ENCODE results near the gene TGFA.

TGFA gene

DNA sequence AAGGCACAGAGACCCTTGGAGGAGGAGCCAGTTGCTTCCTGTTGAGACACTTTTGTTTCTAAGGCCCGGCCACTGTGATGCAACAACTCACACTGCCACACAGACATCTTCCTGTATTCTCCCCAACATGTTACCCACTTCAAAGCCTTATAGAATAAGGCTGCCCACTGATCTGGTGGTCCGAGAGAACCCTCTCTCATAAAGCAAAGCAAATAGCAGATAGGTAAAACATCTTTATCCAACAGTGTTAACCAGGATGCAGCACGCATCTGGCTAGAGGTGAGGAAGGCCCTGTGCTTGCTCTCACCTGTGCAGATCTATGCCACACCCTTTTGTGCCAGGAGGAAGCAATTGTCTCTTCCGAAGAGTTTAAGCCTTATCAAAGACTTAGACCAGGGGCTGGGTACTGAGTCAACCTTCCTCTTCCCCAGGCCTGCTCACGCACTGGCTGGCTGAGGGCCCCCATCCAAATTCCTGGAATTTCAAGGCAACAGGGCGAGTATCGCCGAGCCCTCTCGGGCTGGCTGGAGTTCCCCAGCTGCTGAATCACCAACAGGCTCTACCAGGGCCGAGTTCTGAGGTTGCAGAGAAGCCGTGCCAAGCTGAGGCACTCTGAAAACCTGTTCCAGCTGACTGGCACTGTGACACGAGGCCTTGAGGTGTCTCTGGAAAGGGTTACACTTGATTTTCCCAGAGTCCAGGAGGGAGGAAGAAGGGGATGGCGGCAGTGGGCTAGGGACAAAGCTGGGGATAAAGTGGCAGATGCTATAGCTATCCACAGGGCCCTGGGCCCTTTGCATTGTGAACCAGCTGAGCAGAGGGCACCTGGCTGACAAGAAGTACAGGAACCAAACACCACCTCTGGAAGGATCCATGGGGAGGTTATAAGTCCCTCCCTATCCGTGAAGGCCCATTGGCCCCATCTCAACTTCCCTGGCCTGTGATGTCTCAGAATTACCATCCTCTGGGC is 29.3 kb downstream of the TGFA start:
- H3K27ac ChIP-seq = no peak overlapping the region
- TF ChIP-seq ZFX (IDR thresholded peaks at IDR 0.05; ENCODE audit: borderline replicate concordance) = no peak
- TF ChIP-seq, protein P1, sequence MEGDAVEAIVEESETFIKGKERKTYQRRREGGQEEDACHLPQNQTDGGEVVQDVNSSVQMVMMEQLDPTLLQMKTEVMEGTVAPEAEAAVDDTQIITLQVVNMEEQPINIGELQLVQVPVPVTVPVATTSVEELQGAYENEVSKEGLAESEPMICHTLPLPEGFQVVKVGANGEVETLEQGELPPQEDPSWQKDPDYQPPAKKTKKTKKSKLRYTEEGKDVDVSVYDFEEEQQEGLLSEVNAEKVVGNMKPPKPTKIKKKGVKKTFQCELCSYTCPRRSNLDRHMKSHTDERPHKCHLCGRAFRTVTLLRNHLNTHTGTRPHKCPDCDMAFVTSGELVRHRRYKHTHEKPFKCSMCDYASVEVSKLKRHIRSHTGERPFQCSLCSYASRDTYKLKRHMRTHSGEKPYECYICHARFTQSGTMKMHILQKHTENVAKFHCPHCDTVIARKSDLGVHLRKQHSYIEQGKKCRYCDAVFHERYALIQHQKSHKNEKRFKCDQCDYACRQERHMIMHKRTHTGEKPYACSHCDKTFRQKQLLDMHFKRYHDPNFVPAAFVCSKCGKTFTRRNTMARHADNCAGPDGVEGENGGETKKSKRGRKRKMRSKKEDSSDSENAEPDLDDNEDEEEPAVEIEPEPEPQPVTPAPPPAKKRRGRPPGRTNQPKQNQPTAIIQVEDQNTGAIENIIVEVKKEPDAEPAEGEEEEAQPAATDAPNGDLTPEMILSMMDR (IDR thresholded peaks at IDR 0.05) = no peak

DNA sequence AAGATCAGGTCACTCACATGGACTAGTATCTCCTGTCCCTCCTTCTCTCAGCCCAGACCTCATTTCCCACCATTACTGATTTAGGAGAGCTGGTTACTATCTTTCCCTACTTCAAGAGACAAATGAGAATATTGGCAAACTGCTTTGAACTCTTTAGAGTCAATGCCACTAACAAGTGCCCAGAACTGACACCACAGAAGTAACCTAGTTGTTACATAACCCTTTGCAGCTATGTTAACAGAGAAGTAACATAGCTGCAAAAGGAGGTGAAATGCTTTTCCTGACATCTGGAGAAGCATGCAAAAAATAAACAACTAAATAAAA is 30.0 kb downstream of the TGFA start:
- TF ChIP-seq ZFX (IDR thresholded peaks at IDR 0.05; ENCODE audit: borderline replicate concordance) = no peak
- TF ChIP-seq, protein P1 (IDR thresholded peaks at IDR 0.05) = no peak
- H3K27ac ChIP-seq = no peak overlapping the region

DNA sequence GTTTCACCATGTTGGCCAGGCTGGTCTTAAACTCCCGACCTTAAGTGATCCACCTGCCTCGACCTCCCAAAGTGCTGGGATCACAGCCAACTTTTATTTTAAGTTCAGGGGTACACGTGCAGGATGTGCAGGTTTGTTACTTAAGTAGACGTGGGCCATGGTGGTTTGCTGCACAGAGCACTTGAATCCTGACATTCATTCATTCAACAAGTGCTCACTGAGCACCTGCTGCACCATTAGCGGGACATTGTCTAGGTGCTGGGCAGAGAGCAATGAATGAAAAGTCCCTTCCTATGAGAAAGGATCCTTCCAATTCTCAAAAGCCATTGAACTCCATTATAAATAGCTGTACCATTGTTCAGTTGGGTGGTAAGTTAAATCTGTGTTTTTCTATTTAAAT is 31.0 kb downstream of the TGFA start:
- TF ChIP-seq ZFX (IDR thresholded peaks at IDR 0.05; ENCODE audit: borderline replicate concordance) = no peak
- TF ChIP-seq, protein P1 (IDR thresholded peaks at IDR 0.05) = no peak
- no peak overlapping the region for H3K27ac ChIP-seq

DNA sequence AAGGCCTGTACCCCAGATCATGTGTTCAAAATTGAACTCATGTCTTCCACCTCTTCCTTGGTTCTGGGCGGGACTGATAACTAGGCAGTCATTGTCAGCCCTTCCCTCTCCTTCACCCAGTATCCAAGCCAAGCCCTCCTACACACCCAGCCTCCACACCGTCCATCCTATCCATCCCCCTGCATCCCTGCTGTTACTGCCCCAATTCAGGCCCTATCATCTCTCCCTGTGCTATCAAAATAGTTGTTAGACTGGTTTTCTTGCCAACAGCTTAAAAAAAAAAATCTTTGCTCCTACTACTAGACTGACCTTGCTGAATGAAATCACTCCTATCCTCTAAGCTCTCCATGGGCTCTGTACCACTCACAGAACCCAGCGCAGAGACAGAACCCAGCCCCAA is 32.8 kb downstream of the TGFA start:
- H3K27ac ChIP-seq = no peak overlapping the region
- TF ChIP-seq, protein P1 (IDR thresholded peaks at IDR 0.05) = no peak
- TF ChIP-seq ZFX (IDR thresholded peaks at IDR 0.05; ENCODE audit: borderline replicate concordance) = no peak

DNA sequence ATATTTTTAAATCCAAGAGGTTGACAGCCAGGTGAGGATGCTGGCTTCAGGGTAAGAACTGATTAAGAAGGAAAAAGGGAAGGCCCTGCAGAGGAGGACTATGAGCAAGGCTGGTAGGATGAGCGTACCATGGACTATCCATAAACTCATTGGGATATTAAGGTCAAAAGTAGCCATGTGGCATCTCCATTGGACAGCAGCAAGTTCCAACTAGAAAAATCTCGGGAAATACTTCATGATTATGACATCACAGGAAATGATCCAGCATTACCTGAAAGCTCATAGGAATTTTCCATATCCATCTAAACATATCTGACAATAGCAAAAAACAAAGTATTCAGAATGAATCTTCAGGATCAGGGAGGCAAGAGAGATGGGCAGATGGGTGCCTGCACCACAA is 34.2 kb downstream of the TGFA start:
- TF ChIP-seq ZFX (IDR thresholded peaks at IDR 0.05; ENCODE audit: borderline replicate concordance) = no peak
- TF ChIP-seq, protein P1 (IDR thresholded peaks at IDR 0.05) = no peak
- H3K27ac ChIP-seq = no peak overlapping the region

DNA sequence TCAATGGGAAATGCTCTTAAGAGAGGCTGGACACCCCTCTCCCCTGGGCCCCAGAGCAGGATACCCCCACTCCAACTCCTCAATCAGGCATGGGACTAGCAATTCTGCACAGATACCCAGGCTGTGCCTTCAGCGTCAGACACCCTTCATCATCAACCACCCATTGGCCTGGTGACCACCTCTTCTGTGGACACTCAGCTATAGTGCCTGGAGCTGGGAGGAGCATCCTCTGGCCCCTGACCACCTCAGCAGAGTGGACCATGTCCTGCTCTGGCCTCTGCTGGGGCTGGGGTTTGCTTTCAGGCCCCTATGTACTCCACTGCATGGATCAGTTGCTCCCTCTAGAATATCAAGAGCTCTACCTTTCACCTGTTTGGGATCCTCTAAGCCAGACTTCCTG is 35.1 kb downstream of the TGFA start:
- TF ChIP-seq ZFX (IDR thresholded peaks at IDR 0.05; ENCODE audit: borderline replicate concordance) = no peak
- TF ChIP-seq, protein P1 (IDR thresholded peaks at IDR 0.05) = no peak
- no peak overlapping the region for H3K27ac ChIP-seq

DNA sequence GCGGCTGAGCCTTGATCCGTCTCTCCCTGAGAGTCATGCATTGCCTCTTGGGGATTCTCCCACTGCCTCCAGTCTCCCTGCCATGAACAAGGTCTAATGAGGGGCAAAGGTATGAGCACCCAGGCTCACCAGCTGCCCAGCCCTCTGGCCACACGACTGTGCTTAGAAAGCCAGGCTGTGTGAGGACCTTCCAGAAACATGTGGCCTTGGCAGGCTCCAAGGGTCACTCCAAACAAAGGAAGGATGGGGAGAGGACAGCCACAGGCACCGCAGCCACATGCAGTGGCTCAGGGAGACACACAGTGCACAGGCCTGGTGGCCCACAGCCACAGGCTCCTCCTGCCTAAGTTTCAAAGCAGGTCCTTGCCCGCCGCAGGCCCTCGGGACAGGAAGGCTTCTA is 35.8 kb downstream of the TGFA start:
- TF ChIP-seq, protein P1 (IDR thresholded peaks at IDR 0.05) = no peak
- no peak for TF ChIP-seq ZFX (IDR thresholded peaks at IDR 0.05; ENCODE audit: borderline replicate concordance)
- H3K27ac ChIP-seq = no peak overlapping the region
